Measurements from ENCODE around the gene TESK2. TPM values are rescaled to one million over a fixed set of nuclear protein-coding genes. Genes with fewer than 3 reads are reported as not detected.

Gene TESK2, protein sequence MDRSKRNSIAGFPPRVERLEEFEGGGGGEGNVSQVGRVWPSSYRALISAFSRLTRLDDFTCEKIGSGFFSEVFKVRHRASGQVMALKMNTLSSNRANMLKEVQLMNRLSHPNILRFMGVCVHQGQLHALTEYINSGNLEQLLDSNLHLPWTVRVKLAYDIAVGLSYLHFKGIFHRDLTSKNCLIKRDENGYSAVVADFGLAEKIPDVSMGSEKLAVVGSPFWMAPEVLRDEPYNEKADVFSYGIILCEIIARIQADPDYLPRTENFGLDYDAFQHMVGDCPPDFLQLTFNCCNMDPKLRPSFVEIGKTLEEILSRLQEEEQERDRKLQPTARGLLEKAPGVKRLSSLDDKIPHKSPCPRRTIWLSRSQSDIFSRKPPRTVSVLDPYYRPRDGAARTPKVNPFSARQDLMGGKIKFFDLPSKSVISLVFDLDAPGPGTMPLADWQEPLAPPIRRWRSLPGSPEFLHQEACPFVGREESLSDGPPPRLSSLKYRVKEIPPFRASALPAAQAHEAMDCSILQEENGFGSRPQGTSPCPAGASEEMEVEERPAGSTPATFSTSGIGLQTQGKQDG
- 7.0 TPM for total RNA-seq (2013)
- polyA plus RNA-seq (10 to 100 TPM in 1 of 3 donors, 1 to 10 TPM in 2; 3.9 to 13.1 (median 4.1) TPM), polyA minus RNA-seq (3.5 and 3.9 TPM in 2 replicates), total RNA-seq (1.6 to 10.9 (median 7.3) reads per million in 11 experiments)

DNA sequence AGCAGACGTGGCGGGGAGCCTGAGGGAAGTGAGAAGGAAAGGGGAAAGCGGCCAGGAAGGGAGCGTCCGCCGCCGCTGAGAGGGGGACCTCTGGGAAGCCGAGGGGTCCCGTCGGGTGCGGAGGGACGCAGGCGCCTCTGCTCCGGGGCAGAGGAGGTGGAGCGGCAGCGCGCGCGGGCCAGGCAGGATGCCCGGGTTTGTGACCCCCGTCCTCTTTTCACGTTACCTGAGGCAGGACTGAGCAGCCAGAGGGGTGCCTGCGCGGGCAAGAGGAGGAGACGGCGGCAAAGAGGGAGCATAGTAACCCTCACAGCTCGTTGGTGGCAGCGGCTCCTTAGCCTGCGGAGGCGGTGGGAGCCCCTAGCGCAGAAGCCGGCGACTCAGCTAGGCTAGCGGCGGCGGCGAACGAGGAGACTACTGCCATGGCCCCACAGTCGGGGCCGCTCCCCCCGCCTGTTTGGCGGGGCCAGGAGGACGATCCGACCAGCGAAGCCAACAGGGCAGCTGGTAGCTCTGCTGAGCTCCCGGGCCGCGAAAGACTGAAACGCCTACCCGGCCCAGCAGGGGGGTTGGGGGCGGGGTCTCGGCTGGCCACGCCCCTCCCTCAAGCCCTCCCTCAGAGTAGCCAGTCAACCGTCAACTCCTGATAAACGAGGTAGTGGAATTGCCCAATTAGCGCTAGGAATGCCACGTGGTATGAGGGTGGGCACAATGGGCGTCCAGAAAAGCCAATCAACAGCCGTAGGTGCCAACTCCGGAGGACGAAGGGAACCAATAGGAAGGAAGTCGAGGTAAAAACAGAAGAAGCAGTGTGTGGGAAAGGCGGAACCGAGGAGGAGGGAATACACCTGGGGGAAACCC lies at the start of gene TESK2:
TESK2 (minus strand) TSS at position 538 of the 861 bp plus-strand sequence. CDS start 33,378 bp downstream, outside the sequence.
- Histone ChIP-seq H3K4me2 (replicated peaks; ENCODE audit: extremely low read depth, low read length, poor library complexity, severe bottlenecking) (peak within 1 kb of the TSS; percentile 100), H4K20me1 (ENCODE audit: insufficient read depth, low read length) (no peaks in the 10 kb centered on the region), H3K9me3 (replicated peaks in 1 of 2; ENCODE audit: control insufficient read depth in 1 of 2, insufficient read depth in 1 of 2, low read length in 2 of 2) (no peaks in the 10 kb centered on the region), H3K9ac (ENCODE audit: insufficient read depth, low read length, poor library complexity, severe bottlenecking) (peak within 1 kb of the TSS; percentile 82), H3K27me3 (ENCODE audit: control insufficient read depth in 2 of 2, insufficient read depth in 2 of 2, low read length in 2 of 2) (no peaks in the 10 kb centered on the region), H2AFZ (ENCODE audit: insufficient read depth, low read depth, low read length, poor library complexity, severe bottlenecking) (peak within 1 kb of the TSS; percentile 99), H3K4me1 (ENCODE audit: control insufficient read depth in 1 of 2, insufficient read depth in 2 of 2, low read length in 2 of 2) (peaks cover 23 to 28% of the 10 kb centered on the region in 2 donors), H3K36me3 (replicated peaks in 1 of 2; ENCODE audit: control insufficient read depth in 1 of 2, insufficient read depth in 2 of 2, low read length in 2 of 2) (no peaks in the 10 kb centered on the region), H3K79me2 (ENCODE audit: insufficient read depth, low read length) (peaks cover 7% of the 10 kb centered on the region), H3K4me3 (replicated peaks in 1 of 3; ENCODE audit: low read depth in 2 of 3, low read length in 3 of 3) (peak within 1 kb of the TSS; percentile 72 to 99 (median 97)), H3K27ac (ENCODE audit: low read depth in 1 of 2, low read length in 2 of 2) (peak within 1 kb of the TSS; percentile 52 to 76)
- WGBS (ENCODE audit: insufficient coverage), result under 1% methylated on average over 55 of the region's 64 CpGs
- Mint-ChIP-seq H3K27ac (peak within 1 kb of the TSS in 1 of 7 donors; percentile 21), H3K9me3 (no peaks in the 10 kb centered on the region), H3K36me3 (peaks cover 8 to 11% of the 10 kb centered on the region in 2 donors), H3K4me1 (peaks cover 5% of the 10 kb centered on the region), H3K4me3 (no peak within 1 kb of the TSS), H3K27me3 (ENCODE audit: low read depth in 3 of 3) (peaks cover 0 to 3% (median 3%) of the 10 kb centered on the region in 3 donors)
- intact Hi-C loops (cut with micrococcal nuclease), result loop anchor here in 1 of 2 donors (2.0 to 5.0 kb wide), 3 partner anchors 79 to 479 kb away; partner anchors contain the start of genes HECTD3 and UROD
- TF ChIP-seq, protein P1, sequence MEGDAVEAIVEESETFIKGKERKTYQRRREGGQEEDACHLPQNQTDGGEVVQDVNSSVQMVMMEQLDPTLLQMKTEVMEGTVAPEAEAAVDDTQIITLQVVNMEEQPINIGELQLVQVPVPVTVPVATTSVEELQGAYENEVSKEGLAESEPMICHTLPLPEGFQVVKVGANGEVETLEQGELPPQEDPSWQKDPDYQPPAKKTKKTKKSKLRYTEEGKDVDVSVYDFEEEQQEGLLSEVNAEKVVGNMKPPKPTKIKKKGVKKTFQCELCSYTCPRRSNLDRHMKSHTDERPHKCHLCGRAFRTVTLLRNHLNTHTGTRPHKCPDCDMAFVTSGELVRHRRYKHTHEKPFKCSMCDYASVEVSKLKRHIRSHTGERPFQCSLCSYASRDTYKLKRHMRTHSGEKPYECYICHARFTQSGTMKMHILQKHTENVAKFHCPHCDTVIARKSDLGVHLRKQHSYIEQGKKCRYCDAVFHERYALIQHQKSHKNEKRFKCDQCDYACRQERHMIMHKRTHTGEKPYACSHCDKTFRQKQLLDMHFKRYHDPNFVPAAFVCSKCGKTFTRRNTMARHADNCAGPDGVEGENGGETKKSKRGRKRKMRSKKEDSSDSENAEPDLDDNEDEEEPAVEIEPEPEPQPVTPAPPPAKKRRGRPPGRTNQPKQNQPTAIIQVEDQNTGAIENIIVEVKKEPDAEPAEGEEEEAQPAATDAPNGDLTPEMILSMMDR (IDR thresholded peaks at IDR 0.05), result no peak
- peak; percentile 99 to 100 (median 99) for DNase-seq

DNA sequence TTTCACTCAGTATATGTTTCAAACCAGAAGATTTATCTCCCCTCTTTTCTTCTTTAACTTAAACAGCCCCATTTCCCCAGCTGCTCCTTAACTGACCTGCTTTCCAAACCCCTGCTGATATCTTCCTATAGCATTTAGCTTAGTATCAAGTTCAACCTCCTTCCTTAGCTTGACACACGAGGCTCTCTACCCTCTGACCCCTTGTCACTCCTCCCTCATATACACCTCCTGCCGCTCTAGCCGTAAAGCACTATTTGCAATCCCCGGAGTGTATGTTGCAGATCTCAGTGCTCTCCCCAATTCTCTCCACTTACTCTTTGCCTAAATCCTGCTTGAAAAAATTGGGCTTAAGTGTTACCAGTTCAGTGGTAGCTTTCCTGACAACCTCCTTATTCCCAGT lies 45.9 kb upstream of the TESK2 start:
- 80% methylated on average over 4 of the region's 4 CpGs for WGBS (ENCODE audit: insufficient coverage)
- DNase-seq, result no peak
- H2AFZ ChIP-seq (ENCODE audit: insufficient read depth, low read depth, low read length, poor library complexity, severe bottlenecking), result no peak overlapping the region
- peaks cover 20% of the 10 kb centered on the region for H3K4me1 Mint-ChIP-seq
- no peaks in the 10 kb centered on the region for H3K27me3 ChIP-seq (ENCODE audit: control insufficient read depth in 2 of 2, insufficient read depth in 2 of 2, low read length in 2 of 2)
- H3K4me1 ChIP-seq (ENCODE audit: control insufficient read depth in 1 of 2, insufficient read depth in 2 of 2, low read length in 2 of 2), result peaks cover 22 to 34% of the 10 kb centered on the region in 2 donors
- H4K20me1 ChIP-seq (ENCODE audit: insufficient read depth, low read length), result no peaks in the 10 kb centered on the region
- peaks cover 2 to 9% (median 4%) of the 10 kb centered on the region in 3 donors for H3K27me3 Mint-ChIP-seq (ENCODE audit: low read depth in 3 of 3)
- H3K27ac ChIP-seq (ENCODE audit: low read depth in 1 of 2, low read length in 2 of 2), result no peak overlapping the region
- no peaks in the 10 kb centered on the region for H3K36me3 Mint-ChIP-seq
- no peaks in the 10 kb centered on the region for H3K9me3 ChIP-seq (replicated peaks in 1 of 2; ENCODE audit: control insufficient read depth in 1 of 2, insufficient read depth in 1 of 2, low read length in 2 of 2)
- no peaks in the 10 kb centered on the region for H3K9me3 Mint-ChIP-seq
- peak overlapping the region in 1 of 7 donors; percentile 8 for H3K27ac Mint-ChIP-seq
- TF ChIP-seq, protein P1 (IDR thresholded peaks at IDR 0.05), result no peak
- H3K4me2 ChIP-seq (replicated peaks; ENCODE audit: extremely low read depth, low read length, poor library complexity, severe bottlenecking), result no peak overlapping the region
- H3K4me3 Mint-ChIP-seq, result no peak overlapping the region
- H3K4me3 ChIP-seq (replicated peaks in 1 of 3; ENCODE audit: low read depth in 2 of 3, low read length in 3 of 3), result no peak overlapping the region
- intact Hi-C loops (cut with micrococcal nuclease), result no loop called here
- H3K9ac ChIP-seq (ENCODE audit: insufficient read depth, low read length, poor library complexity, severe bottlenecking), result no peak overlapping the region
- H3K79me2 ChIP-seq (ENCODE audit: insufficient read depth, low read length), result no peaks in the 10 kb centered on the region
- no peaks in the 10 kb centered on the region for H3K36me3 ChIP-seq (replicated peaks in 1 of 2; ENCODE audit: control insufficient read depth in 1 of 2, insufficient read depth in 2 of 2, low read length in 2 of 2)

Data from CD14-positive monocyte (primary cell).